HG03575 (cell line): ENCODE results near the gene KIAA1614.

Source experiments
- ATAC-seq: cut with Tn5 transposase; IDR thresholded peaks from one replicate; pipeline ENCODE4 v1.9.1; 2021; ENCODE audit not compliant: unreplicated experiment, insufficient number of reproducible peaks, low FRiP score; ENCODE audit errors: extremely low read depth

Gene KIAA1614, protein sequence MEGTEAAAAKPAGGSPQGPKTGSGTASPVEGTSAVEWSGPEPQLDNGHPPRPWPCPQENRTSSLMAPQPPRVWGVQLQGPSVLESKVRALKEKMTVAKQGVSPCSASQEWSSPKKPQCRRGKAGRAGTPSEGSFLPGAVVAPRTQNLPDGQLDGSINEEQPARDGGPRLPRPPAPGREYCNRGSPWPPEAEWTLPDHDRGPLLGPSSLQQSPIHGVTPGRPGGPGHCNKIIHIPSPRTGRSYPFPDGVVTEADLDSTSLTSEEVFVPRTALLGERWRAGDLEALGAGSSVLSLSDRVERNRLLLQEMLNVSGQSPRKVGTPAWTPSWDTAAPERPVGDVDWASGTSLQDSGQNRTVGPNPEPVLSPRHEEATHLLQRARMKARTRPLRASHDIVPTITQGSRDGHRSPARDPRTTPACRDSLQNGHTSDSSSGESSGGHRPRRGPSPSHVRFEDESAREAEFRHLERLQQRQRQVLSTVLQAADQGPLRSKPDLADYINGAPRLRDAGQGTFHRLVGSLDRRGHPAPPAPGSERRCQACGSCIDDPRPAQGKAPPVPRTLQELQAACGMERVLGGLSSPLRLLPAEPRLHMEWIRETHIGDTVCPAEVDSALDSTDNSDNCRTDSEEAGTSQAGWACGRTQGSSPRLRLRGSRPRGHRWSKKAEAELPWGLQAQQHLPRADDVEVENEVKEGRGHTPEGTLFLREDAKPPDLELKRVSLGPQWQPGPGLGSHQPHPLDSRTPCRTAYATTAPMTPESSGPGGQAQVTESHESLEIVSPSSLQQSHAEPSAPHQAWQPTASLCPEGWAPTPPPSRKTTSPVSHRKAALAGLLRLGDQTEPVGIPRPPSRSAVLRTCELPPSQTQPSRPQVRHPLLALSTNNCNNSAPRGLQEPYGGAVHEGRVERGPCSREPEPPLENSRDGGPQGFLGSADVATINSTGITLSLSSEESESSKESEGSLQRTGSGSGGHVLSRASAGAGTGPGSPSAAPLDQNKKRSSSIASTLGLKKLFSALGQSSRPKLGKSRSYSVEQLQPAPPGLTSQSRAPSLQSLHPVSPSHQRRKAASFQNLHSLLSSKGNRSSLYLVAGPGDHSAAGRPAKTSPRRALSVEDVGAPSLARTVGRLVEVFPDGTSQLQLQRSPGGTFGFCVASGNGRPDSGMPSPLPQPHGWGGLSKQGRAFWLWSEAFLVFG

DNA sequence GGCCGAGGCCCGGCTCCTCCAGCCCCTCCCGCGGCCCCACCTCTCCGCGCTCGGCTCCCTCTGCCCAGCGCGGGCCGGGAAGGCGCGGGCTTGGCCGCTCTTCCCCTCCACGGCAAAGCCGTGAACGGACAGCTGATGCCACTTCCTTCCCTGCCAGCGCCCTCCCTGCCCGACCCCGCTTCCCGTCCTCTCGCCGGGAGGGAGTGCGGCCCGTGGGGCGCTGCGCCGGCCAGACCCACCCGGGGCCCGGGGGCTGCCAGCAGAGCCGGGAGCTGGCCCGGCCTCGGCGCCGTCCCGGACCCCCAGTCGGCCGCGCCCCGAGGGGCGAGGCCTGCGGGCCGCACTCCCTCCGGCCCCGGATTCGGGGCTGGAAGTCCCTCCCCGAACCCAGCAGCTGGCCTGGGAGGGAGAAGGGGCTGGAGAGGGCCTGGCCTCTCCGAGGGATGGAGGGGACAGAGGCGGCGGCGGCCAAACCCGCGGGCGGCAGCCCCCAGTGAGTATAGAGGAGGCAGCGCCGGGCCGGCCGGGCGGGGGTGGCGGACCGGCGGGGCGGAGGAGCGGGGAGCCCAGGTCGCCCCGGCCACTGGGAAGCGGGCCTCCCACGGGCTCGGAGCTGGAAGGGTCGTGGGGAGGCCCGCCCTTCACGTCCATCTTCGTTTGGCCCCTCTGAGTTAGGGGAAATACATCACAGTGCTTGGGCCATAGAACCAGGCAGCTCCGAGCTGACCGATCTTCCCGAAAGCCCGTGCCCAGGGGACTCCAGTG, at the start of gene KIAA1614:
KIAA1614 (plus strand) TSS at position 97 of the 765 bp plus-strand sequence; CDS start at position 444, 347 bp downstream.
- ATAC-seq = no peak

DNA sequence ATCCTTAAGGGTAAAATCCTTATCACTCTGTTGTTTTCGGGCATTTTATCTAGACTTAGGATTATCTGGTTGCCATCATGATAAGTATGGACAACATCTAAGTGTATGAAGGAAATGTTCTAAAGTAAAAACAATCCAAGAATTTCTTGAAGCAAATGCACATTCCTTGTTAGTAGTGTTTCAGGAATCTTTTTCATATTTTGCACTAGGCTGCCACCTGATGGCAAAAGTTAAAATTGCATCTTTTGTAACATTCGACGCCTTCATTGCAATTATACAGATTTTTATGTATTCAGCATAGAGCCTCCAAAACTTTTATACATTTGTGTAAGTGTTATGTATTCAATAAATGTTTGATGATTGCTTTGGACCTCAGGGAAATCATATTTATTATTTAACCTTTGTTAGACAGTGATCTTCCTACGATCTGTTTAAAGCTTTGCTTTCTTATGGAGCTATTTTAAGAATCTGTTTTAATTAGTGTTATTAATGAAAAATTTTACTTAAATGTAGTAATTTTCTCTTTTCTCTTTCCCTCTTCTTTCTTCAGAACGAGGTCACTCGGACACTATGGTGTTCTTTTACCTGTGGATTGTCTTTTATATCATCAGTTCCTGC, 49.4 kb upstream of the KIAA1614 start:
- ATAC-seq = no peak

DNA sequence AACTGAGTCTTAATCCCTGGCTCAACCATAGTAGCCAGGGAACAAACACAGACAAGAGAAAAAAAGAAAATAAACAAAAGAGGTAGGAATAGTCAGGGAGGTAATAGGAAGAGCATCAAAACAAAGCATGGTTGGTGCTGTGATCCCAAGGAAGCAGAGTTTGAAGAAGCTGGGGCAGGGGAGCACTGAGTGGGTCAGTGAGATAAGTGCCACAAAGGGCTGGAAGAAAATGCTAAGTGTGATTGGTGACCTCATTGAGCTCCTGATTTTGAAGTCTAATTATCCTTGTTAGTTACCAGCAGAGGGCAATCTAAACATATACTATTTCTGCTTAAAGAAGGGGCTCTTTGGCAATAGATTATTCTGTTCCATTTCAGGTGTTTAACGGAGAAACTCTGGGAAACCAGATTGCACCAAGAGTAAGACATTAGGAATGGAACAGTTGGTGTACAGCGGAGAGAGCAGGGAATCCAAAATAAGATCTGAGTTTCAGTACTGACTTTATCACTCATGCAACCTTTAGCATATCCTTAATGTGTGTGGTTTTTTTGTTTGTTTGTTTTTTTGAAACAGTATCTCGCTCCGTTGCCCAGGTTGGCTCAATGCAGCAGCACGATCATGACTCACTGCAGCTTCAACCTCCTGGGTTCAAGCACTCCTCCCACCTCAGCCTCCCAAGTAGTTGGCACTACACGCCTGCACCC, 30.7 kb upstream of the KIAA1614 start:
- no peak for ATAC-seq

DNA sequence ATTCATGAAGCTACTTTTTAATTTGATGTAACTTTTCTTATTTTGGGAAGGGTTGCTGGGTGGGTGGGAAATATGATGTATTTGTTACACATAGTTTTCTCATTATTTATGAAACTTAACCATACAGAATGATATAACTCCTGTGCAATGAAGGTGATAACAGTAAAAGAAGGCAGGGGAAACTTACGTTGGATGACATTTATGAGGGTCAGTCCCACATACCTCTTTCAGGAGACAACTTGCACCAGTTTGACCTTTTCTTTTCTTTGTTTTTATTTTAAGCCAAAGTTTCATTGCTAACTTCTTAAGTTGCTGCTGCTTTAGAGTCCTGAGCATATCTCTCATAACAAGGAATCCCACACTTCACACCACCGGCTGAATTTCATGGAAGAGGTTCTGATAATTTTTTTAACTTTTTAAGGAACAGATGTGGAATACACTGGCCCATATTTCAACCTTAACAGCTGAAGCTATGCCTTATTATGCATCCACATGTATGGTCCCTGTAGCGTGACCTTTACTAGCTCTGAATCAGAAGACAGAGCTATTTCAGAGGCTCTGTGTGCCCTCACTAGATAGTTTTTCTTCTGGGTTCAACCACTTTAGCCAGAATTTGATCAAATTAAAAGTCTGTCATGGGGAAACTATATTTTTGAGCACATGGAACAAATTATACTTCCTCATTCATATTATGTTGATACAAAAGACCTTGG, 28.0 kb upstream of the KIAA1614 start:
- no peak for ATAC-seq

DNA sequence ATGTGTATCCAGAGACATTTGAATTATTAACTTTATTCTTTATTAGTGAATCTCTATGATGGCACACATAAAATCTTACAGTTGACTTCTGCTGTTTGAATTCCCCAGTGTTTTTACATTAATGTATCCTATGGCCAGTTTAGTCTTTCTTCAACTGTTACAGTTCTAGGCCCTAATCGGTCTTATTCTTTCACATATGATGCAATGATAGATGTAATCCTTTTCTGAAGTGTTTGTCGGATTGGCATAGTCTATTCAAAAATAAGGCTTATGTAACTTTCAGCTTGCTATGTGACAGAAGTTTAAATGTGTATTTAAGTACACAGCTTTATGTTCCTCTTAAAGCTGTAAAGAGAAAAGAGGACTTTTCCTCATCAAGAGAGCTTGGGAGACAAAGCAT, 26.4 kb upstream of the KIAA1614 start:
- ATAC-seq = no peak

DNA sequence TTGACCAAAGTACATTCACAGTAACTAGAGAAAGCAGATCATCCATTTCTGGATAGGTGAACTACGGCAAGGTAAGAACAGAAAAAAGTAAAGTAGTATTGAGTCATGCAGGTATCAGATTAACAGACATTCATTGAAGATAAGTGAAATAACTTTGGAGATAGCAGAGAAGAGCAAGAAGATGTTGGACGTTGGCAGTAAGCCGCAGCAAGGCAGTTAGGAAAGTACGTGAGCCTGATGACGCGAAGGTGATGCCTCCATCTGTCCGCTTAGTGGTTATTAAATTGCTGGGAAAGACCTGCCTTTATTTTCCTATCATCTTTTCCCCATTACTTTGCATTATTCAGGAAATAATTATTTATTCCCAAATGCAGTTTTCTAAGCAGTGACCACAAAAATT, 24.9 kb upstream of the KIAA1614 start:
- ATAC-seq = no peak

DNA sequence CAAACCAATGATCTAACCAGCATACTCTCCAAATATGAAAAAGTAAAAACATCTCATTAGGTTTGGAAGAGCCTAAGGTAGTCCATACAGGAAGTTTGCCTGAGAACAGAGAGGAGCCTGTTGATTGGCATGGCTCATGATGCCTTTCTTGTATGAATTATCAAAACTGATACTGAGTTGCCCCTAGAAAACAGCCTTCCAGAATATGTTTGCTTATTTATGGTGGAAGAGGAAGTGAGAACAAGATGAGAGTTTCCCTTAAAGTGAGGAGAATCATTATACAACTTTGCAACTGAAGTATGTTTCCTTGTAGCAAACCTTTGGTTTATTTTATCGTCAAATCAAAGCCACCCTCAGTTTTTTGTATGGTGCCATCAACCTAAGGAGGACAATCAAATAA, 23.8 kb upstream of the KIAA1614 start:
- ATAC-seq = no peak

DNA sequence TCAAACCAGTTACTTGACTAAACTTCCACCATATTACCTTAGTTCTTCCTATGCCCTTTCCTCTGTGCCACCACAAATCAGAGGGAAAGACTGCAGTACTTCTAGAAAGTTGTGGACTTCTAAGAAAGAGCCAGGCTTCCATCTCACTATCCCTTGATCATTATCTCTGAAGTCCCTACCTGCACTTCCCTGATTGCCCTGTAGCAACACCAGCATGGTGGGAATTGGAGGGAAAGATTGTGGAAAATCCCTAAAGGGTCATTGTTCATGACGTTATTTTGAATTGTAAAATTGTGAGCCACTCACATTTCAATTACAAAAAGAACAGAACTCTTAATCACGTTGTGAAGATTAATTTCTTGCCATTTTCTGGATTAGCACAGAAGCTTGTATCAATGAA, 23.4 kb upstream of the KIAA1614 start:
- no peak for ATAC-seq

DNA sequence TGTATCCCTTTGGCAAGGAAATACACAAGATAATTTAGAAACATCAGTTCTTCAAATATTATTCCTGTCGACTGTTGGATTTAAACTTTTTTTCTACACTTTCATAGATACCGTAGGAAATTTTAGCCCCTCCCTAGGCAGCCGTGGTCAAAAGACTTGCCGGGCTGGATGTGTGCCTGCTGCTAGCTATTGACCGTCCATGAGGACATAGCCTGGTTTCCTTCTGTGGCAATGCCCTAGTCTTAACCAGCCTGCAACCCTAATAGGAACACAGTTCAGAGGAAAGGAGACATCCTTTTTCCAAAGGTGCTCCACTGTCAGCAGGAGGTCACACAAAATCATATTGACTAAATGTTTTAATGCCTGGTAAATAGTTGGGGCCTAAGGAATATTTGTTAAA, 20.4 kb upstream of the KIAA1614 start:
- no peak for ATAC-seq

DNA sequence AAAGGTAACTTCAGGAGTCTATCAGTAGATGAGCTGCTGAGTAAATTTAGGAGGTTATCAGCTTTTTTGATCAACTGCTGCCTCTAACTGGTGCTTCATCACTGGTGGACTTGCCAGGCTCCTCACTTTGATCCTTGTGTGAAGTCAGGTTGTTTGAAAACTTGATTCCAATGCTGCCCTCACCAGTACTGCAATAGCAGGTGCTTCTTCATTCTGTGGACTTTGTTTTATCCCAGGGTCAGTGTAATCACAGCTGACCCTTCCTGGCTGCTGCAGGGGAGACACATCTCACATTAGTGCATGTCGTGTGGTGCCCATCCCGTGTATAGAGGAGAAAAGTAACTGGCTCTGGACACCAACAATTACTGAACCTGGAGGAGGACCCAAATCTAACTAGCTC, 20.0 kb upstream of the KIAA1614 start:
- ATAC-seq = no peak

DNA sequence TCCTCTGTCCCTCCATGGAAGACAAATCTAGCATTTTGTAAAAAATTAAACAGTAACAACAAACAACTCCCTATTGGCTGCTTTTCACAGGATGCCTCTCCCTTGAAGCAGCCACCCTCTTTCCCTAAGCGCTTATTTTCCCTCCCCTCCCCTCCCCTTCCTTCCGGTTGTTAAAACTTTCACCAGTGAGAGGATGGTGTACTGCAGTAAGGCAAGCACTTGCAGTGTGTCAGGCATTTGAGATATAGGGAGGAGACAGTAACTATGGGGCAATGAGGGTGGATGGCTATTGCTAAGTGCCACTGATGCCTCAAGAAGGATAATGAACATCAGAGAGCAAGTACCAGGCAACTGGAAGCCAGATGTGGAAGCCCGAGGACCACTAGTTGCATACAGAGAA, 19.1 kb upstream of the KIAA1614 start:
- no peak for ATAC-seq

DNA sequence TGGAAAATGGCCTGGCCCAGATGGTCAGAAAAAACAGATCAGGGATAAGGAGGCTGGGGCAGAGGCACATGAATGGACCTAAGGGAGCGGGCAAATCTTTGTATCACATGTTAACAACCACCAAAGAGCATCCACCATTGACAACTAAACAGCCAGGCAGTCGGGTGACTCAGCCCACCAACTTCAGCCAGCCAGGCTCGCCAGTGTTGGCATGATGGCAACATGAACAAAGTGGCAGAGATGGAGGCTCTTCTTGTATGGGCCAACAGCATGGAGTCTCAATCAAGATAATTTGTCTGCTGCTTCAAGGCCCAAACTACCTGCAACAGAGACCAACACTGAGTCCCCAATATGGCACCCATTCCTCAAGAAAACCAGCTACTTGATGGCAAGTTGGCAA, 16.5 kb upstream of the KIAA1614 start:
- no peak for ATAC-seq

DNA sequence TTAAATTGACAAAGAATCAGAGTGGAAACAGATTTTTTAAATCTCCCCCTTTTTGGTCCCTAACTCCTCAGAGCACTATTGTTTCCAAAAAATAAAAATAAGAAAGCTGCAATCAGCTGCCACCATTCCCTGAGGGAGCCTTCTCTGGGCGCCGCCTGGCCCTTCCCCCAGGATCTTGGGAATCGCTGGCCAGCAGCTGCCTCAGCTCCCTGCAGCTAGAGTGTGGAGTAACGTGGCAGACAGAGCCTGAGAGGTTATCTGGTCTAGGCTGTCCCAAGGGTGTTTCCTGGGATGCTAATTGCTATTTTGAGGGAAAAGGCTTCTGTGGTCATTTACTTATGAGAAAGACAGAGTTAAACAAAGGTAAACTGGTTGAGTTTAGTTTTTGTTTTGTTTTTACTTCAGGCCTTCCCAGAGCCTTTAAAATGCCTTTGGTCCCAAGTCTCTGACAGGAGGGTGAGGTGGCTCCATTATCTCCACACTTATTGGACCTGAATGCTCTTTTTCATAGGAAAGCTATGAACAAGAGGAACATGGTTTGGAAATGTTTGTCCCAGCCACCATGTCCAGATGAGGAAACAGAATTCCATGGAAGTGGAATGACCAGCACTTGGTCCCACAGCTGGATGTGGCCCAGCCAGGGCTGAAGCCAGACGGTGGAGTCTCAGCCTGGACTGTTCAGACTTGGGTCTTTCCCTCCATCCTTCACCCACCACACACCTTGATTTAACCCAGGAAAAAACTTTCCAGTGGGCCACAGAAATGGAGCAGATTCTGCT, 14.1 kb upstream of the KIAA1614 start:
- ATAC-seq = no peak

DNA sequence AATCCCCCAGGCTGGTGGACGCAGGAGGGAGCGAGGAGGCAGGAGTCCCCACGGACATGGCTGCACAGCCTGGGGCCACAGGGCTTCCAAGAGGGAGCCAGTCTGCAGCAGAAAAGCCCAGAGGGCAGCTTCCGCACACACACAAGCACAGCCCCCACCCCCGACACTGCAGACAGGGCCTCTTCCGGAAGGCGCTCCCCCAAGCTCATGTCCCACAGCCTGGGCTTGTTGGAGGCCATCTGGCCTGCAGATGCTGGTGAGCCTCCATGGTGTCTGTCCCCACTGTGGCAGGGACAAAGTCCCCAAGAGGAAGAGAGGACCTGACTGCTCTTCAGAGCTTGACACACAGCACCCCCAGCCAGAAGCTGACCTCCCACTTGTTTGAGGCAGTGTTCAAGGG, 13.4 kb upstream of the KIAA1614 start:
- ATAC-seq = no peak

DNA sequence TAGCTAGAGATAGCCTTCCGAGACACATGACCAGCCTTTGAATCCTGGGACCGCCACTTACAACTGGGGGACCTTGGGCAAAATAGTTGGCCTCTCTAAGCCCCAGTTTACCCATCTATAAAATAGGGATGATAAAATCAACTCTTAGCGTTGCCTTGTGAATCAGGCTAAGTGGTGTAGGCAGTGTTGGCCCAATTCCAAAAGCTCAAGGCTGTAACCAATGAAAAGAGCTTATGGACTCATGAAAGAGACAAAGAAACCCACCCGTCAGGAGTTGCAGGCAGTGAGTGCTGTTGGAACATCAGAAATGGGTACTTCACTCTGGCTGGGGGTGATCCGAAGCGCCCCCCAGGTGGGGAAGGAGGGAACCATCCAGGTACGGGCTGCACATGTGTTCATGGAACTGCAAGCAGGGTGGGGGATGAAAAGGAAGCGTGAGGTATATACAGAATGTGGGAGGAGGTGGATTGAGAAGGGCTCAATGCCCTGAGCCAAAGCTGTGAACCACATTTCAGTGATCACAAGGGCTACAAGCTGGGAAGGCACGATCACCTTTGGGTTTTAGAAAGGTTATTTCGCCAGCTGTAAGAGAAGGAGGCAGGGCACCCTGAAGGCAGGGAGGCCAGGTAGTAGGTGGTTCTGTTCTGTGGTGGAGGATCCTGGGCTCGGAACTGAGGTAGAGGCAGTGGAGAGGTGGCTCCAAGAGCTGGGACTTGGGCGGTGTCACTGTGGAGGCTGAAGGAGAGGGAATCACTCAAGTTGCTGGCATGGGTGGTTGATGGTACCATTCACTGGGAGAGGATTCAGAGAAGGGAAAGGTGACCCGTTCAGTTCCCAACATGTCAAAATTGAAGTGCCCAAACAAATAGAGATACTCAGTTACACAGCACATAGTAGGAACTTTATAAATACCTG, 11.4 kb upstream of the KIAA1614 start:
- no peak for ATAC-seq

DNA sequence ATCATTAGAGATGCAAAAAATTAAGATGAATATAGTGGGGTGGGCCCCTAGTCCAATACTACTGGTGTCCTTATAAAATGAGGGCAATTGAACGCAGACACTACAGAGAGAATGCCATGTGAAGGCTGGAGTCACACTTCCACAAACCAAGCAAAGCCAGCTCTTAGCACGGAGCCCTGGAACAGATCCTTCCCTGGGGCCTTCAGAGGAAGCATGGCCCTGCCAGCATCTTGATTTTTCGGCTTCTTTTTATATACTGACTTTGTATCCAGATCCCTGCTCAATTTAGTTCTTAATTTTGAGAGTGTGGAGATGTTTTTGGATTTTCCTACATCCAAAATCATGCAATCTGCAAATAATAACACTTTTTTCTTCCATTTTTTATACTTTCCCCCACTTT, 10.2 kb upstream of the KIAA1614 start:
- ATAC-seq = no peak
